K562 (cell line): ENCODE results near the gene CCDC178. TPM values are rescaled to one million over a fixed set of nuclear protein-coding genes. Genes with fewer than 3 reads are reported as not detected.

Experiments used
- ATAC-seq: fragments of 200-7000 bp; cut with Tn5 transposase; 3 replicates; pipeline ENCODE4 v1.9.1; 2020; ENCODE audit warnings: moderate library complexity
- BruUV-seq: library from RNA; stranded (reverse); fragments of 400-500 nt; replicated peaks from 2 replicates; lab custom pipeline; 2021; lab: Mats Ljungman, UMichigan
- CTCF ChIA-PET: fragments of 300-600 bp; formaldehyde crosslinking; extraction: SDS; loops from one replicate; lab custom pipeline; 2021; ENCODE audit warnings: low intra/inter-chr PET ratio; lab: Yijun Ruan, JAX
- POLR2A ChIA-PET: fragments of 300-600, 350-650 bp; sonication (Branson Sonifier 250); formaldehyde crosslinking; extraction: SDS; loops from one replicate; lab custom pipeline; 2021; ENCODE audit warnings: antibody characterized with exemption, inconsistent platforms; lab: Yijun Ruan, JAX
- DNase-seq, 4 experiments: peaks; one replicate each; pipeline versions ENCODE4 v3.0.0 to v3.0.0-alpha.2; 2011 to 2018; ENCODE audit warnings: low spot score in 3 of 4, mixed read lengths in 3 of 4; ENCODE audit errors: extremely low read depth in 1 of 4
- FAIRE-seq: peaks from 2 replicates; lab custom pipeline; 2011; peaks lifted over from hg19 to GRCh38; lab: Jason Lieb, UNC
- H2AFZ ChIP-seq: 2 replicates; pipeline ENCODE4 v1.6.0; 2011; ENCODE audit warnings: low read depth, low read length, control low read depth, inconsistent platforms
- H3K27ac ChIP-seq: fragments of 200-600 bp; 3 replicates; pipeline ENCODE4 v1.8.0; 2011; ENCODE audit warnings: low read depth, mild to moderate bottlenecking, control low read depth, inconsistent platforms, low read length, moderate library complexity, mixed read lengths; ENCODE audit errors: extremely low read depth
- H3K27me3 ChIP-seq, 2 experiments: fragments of 300-600 bp in 1 of 2; 2 replicates in 1 of 2; 3 replicates in 1 of 2; pipeline versions ENCODE4 v1.6.0 to v1.8.0; 2011; ENCODE audit warnings: inconsistent platforms in 2 of 2, low read length in 2 of 2, mild to moderate bottlenecking in 1 of 2, mixed read lengths in 1 of 2, moderate library complexity in 1 of 2; ENCODE audit not compliant: control insufficient read depth in 2 of 2, insufficient read depth in 2 of 2
- H3K36me3 ChIP-seq: fragments of 300-600 bp; 3 replicates; pipeline ENCODE4 v1.8.0; 2011; ENCODE audit warnings: mild to moderate bottlenecking, low read length, inconsistent platforms; ENCODE audit not compliant: control insufficient read depth, insufficient read depth
- H3K4me1 ChIP-seq, 2 experiments: fragments of 200-600 bp in 1 of 2; replicated peaks in 1 of 2; 2 replicates in 1 of 2; 3 replicates in 1 of 2; pipeline versions ENCODE4 v1.5.1 to v1.8.0; 2011; ENCODE audit warnings: inconsistent platforms in 2 of 2, low read length in 2 of 2, mild to moderate bottlenecking in 1 of 2, mixed read lengths in 1 of 2, moderate library complexity in 1 of 2; ENCODE audit not compliant: control insufficient read depth in 2 of 2, insufficient read depth in 2 of 2
- H3K4me2 ChIP-seq: 2 replicates; pipeline ENCODE4 v1.6.1; 2011; ENCODE audit warnings: low read length, control low read depth, inconsistent platforms, mixed read lengths; ENCODE audit not compliant: insufficient read depth
- H3K4me3 ChIP-seq: fragments of 200-600 bp; sonication (generic), shearing (Covaris generic); 2 replicates; pipeline ENCODE4 v1.5.1; 2016; ENCODE audit warnings: control low read depth, inconsistent platforms
- H3K79me2 ChIP-seq: fragments of 200-600 bp; 3 replicates; pipeline ENCODE4 v1.8.0; 2011; ENCODE audit warnings: low read length, inconsistent platforms; ENCODE audit not compliant: control insufficient read depth, insufficient read depth
- H3K9ac ChIP-seq, 2 experiments: 2 replicates each; pipeline versions ENCODE4 v1.6.0 to v1.6.1; 2011; ENCODE audit warnings: low read depth in 2 of 2, low read length in 2 of 2, control low read depth in 1 of 2, inconsistent platforms in 1 of 2, mild to moderate bottlenecking in 1 of 2, mixed read lengths in 1 of 2; ENCODE audit not compliant: insufficient read depth in 1 of 2
- H3K9me1 ChIP-seq: one replicate; pipeline ENCODE4 v1.6.0; 2011; ENCODE audit warnings: inconsistent platforms, mild to moderate bottlenecking, low read length, moderate library complexity; ENCODE audit not compliant: control insufficient read depth, insufficient read depth
- H3K9me3 ChIP-seq: replicated peaks from 2 replicates; pipeline ENCODE4 v1.5.1; 2011; ENCODE audit warnings: low read depth, low read length, inconsistent platforms; ENCODE audit not compliant: control insufficient read depth, insufficient read depth
- H4K20me1 ChIP-seq: replicated peaks from 2 replicates; pipeline ENCODE4 v1.6.1; 2011; ENCODE audit warnings: low read length, inconsistent platforms, mixed read lengths; ENCODE audit not compliant: control insufficient read depth, insufficient read depth
- ESRRB ChIP-seq: fragments of 250-450 bp; sonication (Bioruptor Pico); IDR thresholded peaks from 2 replicates; pipeline ENCODE4 v1.5.0; 2020; ENCODE audit warnings: mild to moderate bottlenecking, moderate library complexity, borderline replicate concordance
- PML ChIP-seq: IDR thresholded peaks from 2 replicates; pipeline ENCODE4 v1.6.1; 2012; ENCODE audit warnings: low read length, inconsistent platforms
- RFX7 ChIP-seq: fragments of 250-450 bp; sonication (Bioruptor Pico); IDR thresholded peaks from 2 replicates; pipeline ENCODE4 v1.5.1; 2021; ENCODE audit warnings: mild to moderate bottlenecking
- TFAM ChIP-seq: fragments of 250-450 bp; sonication (Bioruptor Pico); conservative IDR thresholded peaks from 2 replicates; pipeline ENCODE4 v1.5.0; 2021; ENCODE audit warnings: mild to moderate bottlenecking, moderate library complexity
- ZNF140 ChIP-seq: fragments of 250-450 bp; sonication (Bioruptor Pico); IDR thresholded peaks from 2 replicates; pipeline ENCODE4 v1.8.0; 2021; ENCODE audit warnings: moderate library complexity, mild to moderate bottlenecking, inconsistent platforms
- WGBS: fragments of 100-300 bp; shearing (Covaris generic); methylation state at CpG from one replicate; pipeline ENCODE4 v1.1.6; 2016; ENCODE audit warnings: low coverage, mixed read lengths; ENCODE audit not compliant: insufficient coverage; ENCODE audit errors: missing lambda C conversion rate; 5-methylcytosine and 5-hydroxymethylcytosine counted together
- in situ Hi-C: fragments of 300-500 bp; cut with MboI; formaldehyde crosslinking; loops from 4 replicates; pipeline ENCODE4 v1.15.0; 2018; ENCODE audit warnings: inconsistent platforms, mixed read lengths
- intact Hi-C: fragments of 100-400 bp; cut with micrococcal nuclease; formaldehyde crosslinking; loops from 2 replicates; pipeline ENCODE4 v1.14.2; 2022
- polyA plus RNA-seq, 8 experiments: library from polyadenylated mRNA; depleted of rRNA in 4 of 8; stranded (reverse) in 5 of 8; unstranded in 3 of 8; fragments of >200 nt; fragmentation: Nextera tagmentation in 2 of 8; fragmentation: Illumina TruSeq in 1 of 8; extraction: Ambion mirVana in 2 of 8; extraction: Trizol in 1 of 8; gene quantifications; 2 replicates each; pipeline versions ENCODE4 v1.2.1 to v1.2.3, GENCODE V29; 2011 to 2014; ENCODE audit warnings: inconsistent platforms in 1 of 8, missing spikeins in 1 of 8
- total RNA-seq, 7 experiments: library from RNA; depleted of rRNA in 6 of 7; stranded (reverse); fragments of >200 nt in 6 of 7; fragmentation: Illumina TruSeq in 2 of 7; extraction: Trizol in 2 of 7; gene quantifications; 2 replicates each; pipeline versions ENCODE4 v1.2.1 to v1.2.3, GENCODE V29; 2011 to 2021; ENCODE audit warnings: low replicate concordance in 1 of 7
- TF ChIP-seq, protein P1 (sequence below): fragments of 450-650 bp; formaldehyde crosslinking; IDR thresholded peaks from 2 replicates; pipeline ENCODE4 v1.4.0; 2020; ENCODE audit warnings: mild to moderate bottlenecking, moderate library complexity

CCDC178 gene
- total and polyA plus RNA-seq, 9 of the 15 experiments (the other 6 are each of a cell fraction or from before 2014, with no cell fraction given) = 0.12 to 0.47 (median 0.15) TPM; not detected in 6

DNA sequence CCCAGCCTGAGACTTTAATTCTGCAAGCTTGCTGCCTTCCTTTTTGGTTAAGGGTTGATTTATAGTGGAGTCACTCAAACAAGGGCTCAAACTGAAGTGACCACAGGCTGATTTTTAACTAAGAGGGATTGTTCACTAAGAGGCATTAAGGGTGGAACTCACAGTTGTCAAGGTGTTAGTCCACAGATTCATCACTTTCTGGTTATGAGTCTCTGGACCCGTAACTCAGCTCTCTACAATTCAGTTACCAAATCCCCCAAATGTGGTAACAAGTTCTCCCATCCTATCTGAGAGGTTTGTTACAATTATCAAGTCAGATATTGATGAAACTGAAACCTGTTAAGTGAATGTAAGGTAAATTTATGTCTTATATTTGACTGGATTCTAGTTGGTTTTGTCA lies 481.8 kb downstream of the CCDC178 start:
- no peaks in the 10 kb centered on the region for H4K20me1 ChIP-seq
- H3K4me1 ChIP-seq = no peaks in the 10 kb centered on the region
- H3K9me1 ChIP-seq = no peaks in the 10 kb centered on the region
- no peak overlapping the region for H3K4me2 ChIP-seq
- no peaks in the 10 kb centered on the region for H3K79me2 ChIP-seq
- H3K9ac ChIP-seq = no peak overlapping the region
- 0% methylated on average over 1 of the region's 1 CpG for WGBS
- FAIRE-seq (no peak), ATAC-seq (no peak), DNase-seq (no peak)
- CTCF ChIA-PET = no interaction called here
- no peak overlapping the region for H3K4me3 ChIP-seq
- H3K36me3 ChIP-seq = no peaks in the 10 kb centered on the region
- H3K27ac ChIP-seq = no peak overlapping the region
- no peak overlapping the region for H2AFZ ChIP-seq
- no TSS peak for BruUV-seq
- in situ Hi-C loops (no loop called here), intact Hi-C loops (no loop called here)
- H3K9me3 ChIP-seq = no peaks in the 10 kb centered on the region; the same call in 1 of the 2 replicates
- TF ChIP-seq ESRRB (no peak), PML (no peak), ZNF140 (CRISPR knock-in tag) (no peak), RFX7 (CRISPR knock-in tag) (no peak), TFAM (CRISPR knock-in tag) (no peak)
- TF ChIP-seq, protein P1, sequence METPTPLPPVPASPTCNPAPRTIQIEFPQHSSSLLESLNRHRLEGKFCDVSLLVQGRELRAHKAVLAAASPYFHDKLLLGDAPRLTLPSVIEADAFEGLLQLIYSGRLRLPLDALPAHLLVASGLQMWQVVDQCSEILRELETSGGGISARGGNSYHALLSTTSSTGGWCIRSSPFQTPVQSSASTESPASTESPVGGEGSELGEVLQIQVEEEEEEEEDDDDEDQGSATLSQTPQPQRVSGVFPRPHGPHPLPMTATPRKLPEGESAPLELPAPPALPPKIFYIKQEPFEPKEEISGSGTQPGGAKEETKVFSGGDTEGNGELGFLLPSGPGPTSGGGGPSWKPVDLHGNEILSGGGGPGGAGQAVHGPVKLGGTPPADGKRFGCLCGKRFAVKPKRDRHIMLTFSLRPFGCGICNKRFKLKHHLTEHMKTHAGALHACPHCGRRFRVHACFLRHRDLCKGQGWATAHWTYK (CRISPR knock-in tag) = no peak
- POLR2A ChIA-PET = no interaction called here
- H3K27me3 ChIP-seq = no peaks in the 10 kb centered on the region
